HL-60/S4 treated with retinoic acid at 250 ng/mL for 4 days and 3 days (cell line): ENCODE results near the gene ZFAND3.
"Not testable (repeated sequence)": the region's sequence is repeated elsewhere in the genome, so short reads cannot be mapped to it uniquely, and the experiment has no call there.

Experiments
- in situ Hi-C: fragments of 300-500 bp; cut with MboI; formaldehyde crosslinking; loops from 2 replicates; pipeline ENCODE4 v1.7.0; 2022; ENCODE audit warnings: low sequenced_read_pairs

The ZFAND3 gene

GRCh38 chr6:37930288-37930971, 110.9 kb downstream of the ZFAND3 start:
- in situ Hi-C loops: no loop called here

- in situ Hi-C loops: no loop called here
Measured at GRCh38 chr6:37931066-37931465, 111.5 kb downstream of the ZFAND3 start.

DNA sequence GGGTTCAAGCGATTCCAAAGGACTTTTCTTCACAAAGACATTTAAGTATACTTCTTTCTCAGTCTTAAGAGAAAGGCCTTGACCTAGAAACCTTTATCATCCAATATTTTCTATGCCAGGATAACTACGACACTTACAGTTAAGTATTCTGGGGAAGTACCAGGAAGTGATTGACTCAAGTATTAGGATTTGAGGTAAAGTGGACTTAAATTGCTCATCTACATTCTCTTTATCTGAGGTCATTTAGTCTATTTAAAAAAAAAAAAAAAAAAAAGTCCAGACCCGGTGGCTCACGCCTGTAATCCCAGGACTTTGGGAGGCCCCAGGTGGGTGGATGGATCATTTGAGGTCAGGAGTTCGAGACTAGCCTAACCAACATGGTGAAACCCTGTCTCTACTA, 114.7 kb downstream of the ZFAND3 start:
- in situ Hi-C loops: no loop called here

- in situ Hi-C loops: no loop called here
Measured at GRCh38 chr6:37936150-37936549, 116.6 kb downstream of the ZFAND3 start.

DNA sequence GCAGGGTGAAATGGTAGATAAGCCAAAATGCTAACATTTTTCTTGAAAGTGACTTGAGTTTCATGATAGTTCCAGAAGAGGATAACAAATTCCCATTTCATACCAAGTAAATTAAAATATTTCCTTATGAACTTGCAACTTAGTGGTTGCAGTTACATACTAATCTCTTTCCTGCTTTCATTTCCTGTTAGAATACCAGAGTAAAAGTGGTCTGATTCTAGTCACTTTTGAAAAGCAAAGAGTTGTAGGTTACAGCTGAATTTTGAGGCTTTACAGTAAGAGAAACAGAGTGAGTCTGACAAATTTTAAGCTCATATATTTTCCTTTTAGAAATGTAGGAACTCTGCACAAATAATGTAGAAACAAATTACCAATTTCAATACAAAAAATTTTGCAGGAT, 117.4 kb downstream of the ZFAND3 start:
- in situ Hi-C loops: no loop called here

DNA sequence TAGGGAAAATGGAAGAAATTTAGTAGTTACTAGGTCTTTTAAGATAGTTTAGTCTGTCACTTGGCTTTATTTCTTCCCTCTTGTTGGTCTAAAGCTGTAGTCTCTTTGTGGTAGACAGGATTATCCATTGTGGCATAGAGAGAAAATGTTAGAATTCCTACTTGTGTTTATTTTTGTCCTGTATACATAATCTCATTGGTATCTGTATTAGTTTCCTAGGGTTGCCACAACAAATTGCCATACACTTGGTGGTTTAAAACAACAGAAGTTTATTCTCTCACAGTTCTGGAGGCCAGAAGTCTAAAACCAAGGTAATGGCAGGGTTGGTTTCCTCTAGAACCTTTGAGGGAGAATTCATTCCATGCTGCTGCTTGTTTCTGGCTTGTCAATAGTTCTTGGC, 119.4 kb downstream of the ZFAND3 start:
- in situ Hi-C loops: no loop called here

DNA sequence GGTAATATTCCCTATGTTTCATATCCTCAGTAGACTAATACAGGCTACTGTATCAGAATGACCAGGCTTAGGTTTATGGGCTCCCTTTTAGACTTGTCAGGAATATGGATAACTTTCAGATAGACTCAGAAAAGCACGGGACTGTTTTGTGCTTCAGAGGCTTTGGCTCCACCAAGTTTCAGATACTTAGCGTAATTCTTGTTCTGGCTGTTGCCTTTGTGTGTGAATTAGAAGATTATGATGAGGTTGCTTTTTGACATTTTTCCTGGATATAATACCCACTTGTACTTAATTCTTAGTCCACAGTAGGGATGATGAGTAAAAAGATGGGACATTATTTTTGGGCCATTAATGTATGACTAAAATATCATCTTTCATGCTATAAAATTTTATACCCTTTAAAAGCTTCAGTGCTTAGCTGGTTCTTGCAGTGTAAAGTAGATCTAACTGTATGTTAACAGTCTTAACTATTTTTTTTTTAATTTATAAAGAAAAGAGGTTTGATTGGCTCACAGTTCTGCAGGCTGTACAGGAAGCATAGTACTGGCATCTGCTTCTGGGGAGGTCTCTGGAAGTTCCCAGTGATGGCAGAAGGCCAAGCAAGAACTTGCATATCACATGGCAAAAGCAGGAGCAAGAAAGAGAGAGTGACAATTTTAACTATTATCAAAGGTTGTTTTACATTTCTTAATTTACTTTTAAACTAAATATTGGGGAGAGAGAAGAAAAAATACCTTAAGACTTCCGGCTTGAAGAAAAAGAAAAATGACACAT, 120.7 kb downstream of the ZFAND3 start:
- in situ Hi-C loops: no loop called here

GRCh38 chr6:37941871-37942270, 122.3 kb downstream of the ZFAND3 start:
- in situ Hi-C loops: no loop called here

GRCh38 chr6:37942606-37943376, 123.3 kb downstream of the ZFAND3 start:
- in situ Hi-C loops: no loop called here

DNA sequence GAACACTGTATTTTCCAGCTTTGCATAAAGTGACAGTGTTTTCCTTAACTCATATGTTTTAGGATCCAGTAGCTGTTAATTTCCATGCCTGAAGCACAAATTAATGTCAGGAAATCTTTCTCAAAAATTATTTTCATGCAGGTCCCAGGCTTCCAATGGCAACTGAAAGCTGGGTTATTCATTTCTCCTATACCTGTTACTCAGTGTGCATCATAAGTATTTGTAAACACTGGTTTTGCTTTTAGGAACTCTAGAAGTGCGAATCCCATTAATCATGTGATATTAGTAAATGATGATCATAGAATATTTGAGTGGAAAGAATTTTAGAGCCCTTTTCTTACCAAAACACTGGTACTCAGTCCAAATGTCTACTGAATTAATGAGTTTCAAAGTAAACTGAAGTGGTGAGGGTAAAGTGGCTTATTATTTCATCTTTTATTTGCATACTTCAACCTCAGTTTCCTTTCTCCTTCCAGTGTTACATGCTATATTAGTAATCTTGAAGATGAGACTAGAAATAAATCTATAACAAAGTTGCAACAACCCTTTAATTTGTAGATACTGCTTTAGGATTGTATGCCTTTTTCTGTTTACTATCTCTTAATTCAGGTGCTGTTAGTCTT, 124.0 kb downstream of the ZFAND3 start:
- in situ Hi-C loops: no loop called here

- in situ Hi-C loops: no loop called here
Measured at GRCh38 chr6:37946057-37946456, 126.5 kb downstream of the ZFAND3 start.

- in situ Hi-C loops: no loop called here
Measured at GRCh38 chr6:37947468-37947867, 127.9 kb downstream of the ZFAND3 start.

- in situ Hi-C loops: not testable (repeated sequence)
Measured at GRCh38 chr6:37948584-37948983, 129.1 kb downstream of the ZFAND3 start.

GRCh38 chr6:37952027-37952426, 132.5 kb downstream of the ZFAND3 start:
- in situ Hi-C loops: no loop called here

GRCh38 chr6:37954791-37955190, 135.3 kb downstream of the ZFAND3 start:
- in situ Hi-C loops: no loop called here

DNA sequence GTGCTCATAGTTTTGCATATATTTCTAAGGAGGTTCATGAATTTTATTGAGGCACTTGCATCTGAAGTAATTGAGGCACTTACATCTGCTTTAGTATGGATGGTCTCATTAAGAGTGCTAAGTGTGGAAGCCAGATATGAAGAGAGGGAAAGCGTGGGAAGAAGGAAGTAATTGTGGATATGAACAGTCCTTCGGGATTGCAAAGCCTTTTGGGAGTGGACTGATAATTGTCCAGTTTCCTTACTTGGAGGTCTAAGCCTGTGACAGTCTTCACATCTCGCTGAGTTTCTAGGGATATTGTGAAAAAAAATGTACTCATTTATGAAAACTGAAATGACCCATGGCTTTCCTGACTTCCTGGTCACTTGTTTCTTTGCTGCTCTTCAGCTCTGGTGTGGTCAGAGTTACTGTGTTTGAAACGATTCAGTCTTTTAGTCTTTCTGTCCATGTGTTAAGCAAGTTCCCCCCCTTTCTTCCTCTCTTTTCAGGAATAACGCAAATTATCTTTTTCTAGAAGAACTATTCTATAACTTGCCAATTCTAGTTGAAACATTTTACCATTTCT, 137.3 kb downstream of the ZFAND3 start:
- in situ Hi-C loops: no loop called here

- in situ Hi-C loops: no loop called here
Measured at GRCh38 chr6:37959061-37959460, 139.5 kb downstream of the ZFAND3 start.

GRCh38 chr6:37960139-37960935, 140.8 kb downstream of the ZFAND3 start:
- in situ Hi-C loops: no loop called here

- in situ Hi-C loops: not testable (repeated sequence)
Measured at GRCh38 chr6:37962481-37963080, 143.1 kb downstream of the ZFAND3 start.
